ENCODE data around the gene TOR3A. TPM values are rescaled to one million over a fixed set of nuclear protein-coding genes. Genes with fewer than 3 reads are reported as not detected.

TOR3A gene
- total and polyA plus RNA-seq, 2 of the 8 experiments (the other 6 are each of a cell fraction or from before 2014, with no cell fraction given): 15.3 to 21.4 TPM

DNA sequence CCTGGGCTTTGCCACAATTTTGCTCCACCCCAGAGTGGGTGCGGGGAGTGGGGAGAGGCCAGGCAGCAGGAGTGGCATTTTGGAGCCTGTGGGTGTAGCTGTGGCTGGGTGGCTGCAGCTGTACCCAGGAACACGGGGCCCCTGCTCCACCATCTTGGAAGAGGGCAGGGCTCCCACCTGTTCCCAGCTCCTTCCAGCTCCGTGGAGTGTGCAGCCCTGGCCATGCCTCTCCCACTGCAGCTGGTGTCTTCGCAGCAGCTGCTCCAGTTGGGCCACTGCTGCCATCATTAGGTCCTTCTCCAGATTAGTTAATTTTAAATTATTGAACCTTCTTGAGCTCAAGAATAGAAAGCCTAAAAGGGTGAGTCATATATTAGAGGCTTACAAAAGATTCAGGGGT lies 38.6 kb upstream of the TOR3A start (continued):
- TF ChIP-seq, protein P1, sequence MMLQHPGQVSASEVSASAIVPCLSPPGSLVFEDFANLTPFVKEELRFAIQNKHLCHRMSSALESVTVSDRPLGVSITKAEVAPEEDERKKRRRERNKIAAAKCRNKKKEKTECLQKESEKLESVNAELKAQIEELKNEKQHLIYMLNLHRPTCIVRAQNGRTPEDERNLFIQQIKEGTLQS (IDR thresholded peaks at IDR 0.05; ENCODE audit: insufficient read depth, low read depth, low read length): no peak
- TF ChIP-seq CTCF (IDR thresholded peaks at IDR 0.05; ENCODE audit: control extremely low read depth in 1 of 3, insufficient read depth in 1 of 3, low read depth in 1 of 3, low read length in 3 of 3): no peak

Measured in H1 (cell line).